Epithelial cell of esophagus (primary cell): Measurements from ENCODE around the gene STPG2.

Experiments
- DNase-seq: peaks from one replicate; pipeline ENCODE4 v3.0.0; 2010; ENCODE audit warnings: low read depth
- H3K4me3 ChIP-seq: 2 replicates; pipeline ENCODE4 v1.5.1; 2011; ENCODE audit warnings: mild to moderate bottlenecking, low read length, control low read depth
- TF ChIP-seq, protein P1 (sequence below): IDR thresholded peaks from 2 replicates; pipeline ENCODE4 v1.5.1; 2011; ENCODE audit warnings: low read depth, mild to moderate bottlenecking, low read length, control low read depth, inconsistent platforms; ENCODE audit not compliant: insufficient read depth; ENCODE audit errors: missing control alignments

The STPG2 gene

DNA sequence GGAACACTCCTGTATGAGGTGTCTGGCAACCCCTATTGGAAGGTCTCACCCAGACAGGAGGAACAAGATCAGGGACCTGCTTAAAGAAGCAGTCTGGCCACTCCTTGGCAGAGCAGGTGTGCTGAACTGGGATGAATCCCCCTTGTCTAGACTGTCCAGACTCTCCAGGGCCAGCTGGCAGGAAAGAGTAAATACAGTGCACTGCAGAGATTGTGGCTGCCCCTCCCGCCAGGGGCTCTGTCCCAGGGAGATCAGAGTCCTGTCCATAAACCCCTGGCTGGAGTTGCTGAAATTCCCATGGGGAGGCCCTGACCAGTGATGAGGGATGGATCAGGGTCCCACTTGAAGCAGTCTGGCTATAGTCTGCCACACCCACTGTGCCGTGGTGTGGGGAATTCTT, 17.7 kb downstream of the STPG2 start:
- TF ChIP-seq, protein P1, sequence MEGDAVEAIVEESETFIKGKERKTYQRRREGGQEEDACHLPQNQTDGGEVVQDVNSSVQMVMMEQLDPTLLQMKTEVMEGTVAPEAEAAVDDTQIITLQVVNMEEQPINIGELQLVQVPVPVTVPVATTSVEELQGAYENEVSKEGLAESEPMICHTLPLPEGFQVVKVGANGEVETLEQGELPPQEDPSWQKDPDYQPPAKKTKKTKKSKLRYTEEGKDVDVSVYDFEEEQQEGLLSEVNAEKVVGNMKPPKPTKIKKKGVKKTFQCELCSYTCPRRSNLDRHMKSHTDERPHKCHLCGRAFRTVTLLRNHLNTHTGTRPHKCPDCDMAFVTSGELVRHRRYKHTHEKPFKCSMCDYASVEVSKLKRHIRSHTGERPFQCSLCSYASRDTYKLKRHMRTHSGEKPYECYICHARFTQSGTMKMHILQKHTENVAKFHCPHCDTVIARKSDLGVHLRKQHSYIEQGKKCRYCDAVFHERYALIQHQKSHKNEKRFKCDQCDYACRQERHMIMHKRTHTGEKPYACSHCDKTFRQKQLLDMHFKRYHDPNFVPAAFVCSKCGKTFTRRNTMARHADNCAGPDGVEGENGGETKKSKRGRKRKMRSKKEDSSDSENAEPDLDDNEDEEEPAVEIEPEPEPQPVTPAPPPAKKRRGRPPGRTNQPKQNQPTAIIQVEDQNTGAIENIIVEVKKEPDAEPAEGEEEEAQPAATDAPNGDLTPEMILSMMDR = no peak
- H3K4me3 ChIP-seq = no peak overlapping the region
- DNase-seq = no peak

DNA sequence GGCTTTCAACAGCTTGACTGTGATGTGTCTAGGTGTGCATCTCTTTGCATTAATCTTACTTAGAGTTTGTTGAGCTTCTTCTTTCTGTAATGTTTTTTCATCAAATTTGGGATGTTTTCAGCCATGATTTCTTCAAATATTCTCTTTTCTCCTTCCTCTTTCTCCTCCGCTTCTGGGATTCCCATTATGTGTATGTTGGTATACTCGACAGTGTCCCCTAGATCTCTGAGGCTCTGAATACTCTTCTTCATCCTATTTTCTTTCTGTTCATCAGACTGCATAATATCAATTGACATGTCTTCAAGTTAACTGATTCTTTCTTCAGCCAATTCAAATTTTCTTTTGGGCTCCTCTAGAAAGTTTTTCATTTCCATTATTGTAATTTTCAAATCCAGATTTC, 25.9 kb downstream of the STPG2 start:
- no peak for DNase-seq

DNA sequence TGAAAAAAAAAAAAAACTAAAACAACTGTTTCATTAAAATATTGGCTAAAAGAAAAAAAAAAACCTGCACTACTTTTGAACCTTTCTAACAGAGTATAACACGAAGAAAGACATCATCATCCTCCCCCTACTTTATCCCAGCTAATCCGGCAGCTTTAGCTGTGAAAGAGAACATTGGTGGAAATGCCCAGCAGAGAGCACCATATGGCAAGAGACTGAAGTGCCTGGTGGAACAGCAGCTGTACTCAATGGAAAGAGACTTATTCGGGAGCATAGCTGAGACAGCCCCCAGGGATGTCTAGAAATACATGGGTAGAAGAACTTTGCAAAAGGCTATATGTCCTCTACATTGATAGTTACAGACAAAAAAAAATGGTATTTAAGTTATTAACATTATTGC, 30.3 kb downstream of the STPG2 start:
- no peak overlapping the region for H3K4me3 ChIP-seq
- TF ChIP-seq, protein P1 = peak; percentile 49
- peak; percentile 45 for DNase-seq

More for the DNA sequence above, 25.9 kb downstream of the STPG2 start:
- TF ChIP-seq, protein P1 = no peak
- no peak overlapping the region for H3K4me3 ChIP-seq

DNA sequence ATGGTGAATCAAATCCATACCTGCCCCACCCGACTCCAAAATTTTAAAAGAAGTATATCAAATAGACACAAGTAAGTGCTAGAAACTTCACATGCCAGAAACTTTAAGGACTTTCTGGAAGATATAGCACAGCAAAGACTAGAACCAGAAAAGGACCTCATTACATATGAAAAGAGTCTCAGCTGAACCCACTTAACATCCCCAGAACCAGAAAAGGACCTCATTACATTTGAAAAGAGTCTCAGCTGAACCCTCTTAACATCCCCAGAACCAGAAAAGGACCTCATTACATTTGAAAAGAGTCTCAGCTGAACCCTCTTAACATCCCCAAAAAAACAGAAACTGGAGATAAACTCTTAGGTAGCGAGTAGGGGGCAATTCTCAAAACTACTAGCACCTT, 32.3 kb downstream of the STPG2 start:
- TF ChIP-seq, protein P1 = no peak
- H3K4me3 ChIP-seq = no peak overlapping the region
- no peak for DNase-seq

DNA sequence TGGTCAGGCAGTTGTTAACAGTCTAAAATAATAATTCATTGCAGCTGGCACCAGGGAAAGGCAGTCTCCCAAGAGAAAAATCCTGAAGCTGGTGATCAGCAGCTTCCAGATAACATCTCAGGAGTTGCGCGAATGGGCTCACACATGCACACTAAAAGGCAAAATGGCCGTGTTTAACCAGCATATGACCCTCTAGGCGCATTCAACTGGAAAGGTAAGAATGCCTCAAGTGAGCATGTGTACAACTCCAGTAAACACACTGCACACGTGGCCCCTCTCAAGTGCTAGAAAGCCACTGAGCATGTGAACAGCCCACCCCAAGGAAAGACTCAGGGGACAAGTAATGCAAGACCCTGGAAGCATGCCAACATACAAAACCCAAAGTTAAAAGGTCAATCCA, 33.1 kb downstream of the STPG2 start:
- no peak for DNase-seq

DNA sequence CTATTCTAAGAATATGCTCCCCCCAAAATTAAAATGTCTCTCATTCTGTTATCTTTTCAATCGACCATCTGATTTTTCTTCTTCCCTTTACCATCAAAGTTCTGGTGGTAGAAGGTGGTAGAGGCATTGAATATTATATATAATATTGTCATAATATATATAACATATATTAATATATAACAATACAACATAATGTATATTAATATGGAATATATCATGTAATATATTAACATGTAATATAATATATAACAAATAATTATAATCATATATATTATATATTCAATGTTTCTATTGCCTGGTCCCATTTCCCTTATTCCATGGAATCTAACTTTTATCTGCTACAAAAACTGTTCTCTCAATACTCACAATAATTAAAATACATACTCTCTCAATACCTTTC, 40.6 kb downstream of the STPG2 start:
- no peak overlapping the region for H3K4me3 ChIP-seq
- TF ChIP-seq, protein P1 = no peak
- no peak for DNase-seq

More for the DNA sequence above, 33.1 kb downstream of the STPG2 start:
- TF ChIP-seq, protein P1 = no peak
- H3K4me3 ChIP-seq = no peak overlapping the region

DNA sequence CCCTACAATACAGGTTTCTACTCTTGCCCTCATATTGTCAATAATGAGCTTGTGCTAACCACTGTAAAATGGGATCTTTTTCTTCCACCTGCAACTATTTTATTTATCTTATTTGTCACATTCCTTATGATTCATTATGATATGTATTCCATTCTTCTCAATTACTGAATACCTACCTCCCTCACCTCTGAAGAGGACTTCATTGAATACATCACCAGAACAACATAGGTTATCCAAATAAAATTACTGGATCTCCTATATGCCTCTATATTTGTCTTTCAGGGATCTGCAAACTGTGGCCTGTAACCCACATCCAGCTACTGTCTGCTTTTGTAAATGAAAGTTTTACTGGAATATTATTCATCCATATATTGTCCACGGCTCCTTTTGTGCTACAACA, 41.3 kb downstream of the STPG2 start:
- no peak for DNase-seq
- TF ChIP-seq, protein P1 = no peak
- no peak overlapping the region for H3K4me3 ChIP-seq
